ENCODE data around the gene TAF4B. TPM values are rescaled to one million over a fixed set of nuclear protein-coding genes. Genes with fewer than 3 reads are reported as not detected.

The TAF4B gene
- total and polyA plus RNA-seq, 2 of the 8 experiments (the other 6 are each of a cell fraction or from before 2014, with no cell fraction given) = 9.3 to 19.8 TPM

DNA sequence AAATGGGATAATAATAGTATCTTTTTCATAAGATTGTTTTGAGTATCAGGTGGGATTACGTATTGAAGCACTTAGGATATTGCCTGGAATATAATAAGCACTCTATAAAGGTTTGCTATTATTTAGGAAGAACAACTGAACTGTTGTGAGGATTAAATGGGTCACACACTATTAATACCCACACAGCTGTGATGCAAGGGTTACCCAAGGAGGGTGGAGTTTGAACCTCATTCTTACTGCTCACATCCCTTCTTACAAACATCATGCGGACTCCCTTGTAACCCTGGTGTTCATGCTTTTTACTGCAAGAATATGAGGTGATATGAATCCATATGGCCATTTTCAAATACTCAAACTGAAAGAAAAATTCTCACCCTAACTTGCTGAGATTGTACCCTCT lies 208.6 kb downstream of the TAF4B start:
- no peak for FAIRE-seq
- no peak overlapping the region for H4K91ac ChIP-seq (replicated peaks; ENCODE audit: insufficient read length, low read length)
- no peak overlapping the region for H2AFZ ChIP-seq (ENCODE audit: low read length)
- WGBS, 2 experiments (ENCODE audit: extremely low coverage in 1 of 2, insufficient coverage in 1 of 2, insufficient read length in 1 of 2, insufficient replicate concordance in 2 of 2, low coverage in 1 of 2, low lambda C conversion rate in 2 of 2, missing lambda C conversion rate in 1 of 2) = 88% methylated on average over 2 of the region's 2 CpGs; no CpG with 5 or more reads in 1 of the 2 experiments
- H2BK120ac ChIP-seq (replicated peaks; ENCODE audit: low read depth, low read length) = no peak overlapping the region
- ChIA-PET CTCF (ENCODE audit: partially characterized antibody) (no interaction called here), POLR2A (ENCODE audit: partially characterized antibody) (no interaction called here)
- H2BK5ac ChIP-seq (ENCODE audit: low read depth, low read length) = no peak overlapping the region
- no peak overlapping the region for H3K14ac ChIP-seq (ENCODE audit: insufficient read length)
- no peak overlapping the region for H2AK5ac ChIP-seq (ENCODE audit: low read depth, low read length)
- H2BK12ac ChIP-seq (ENCODE audit: low read depth, low read length) = no peak overlapping the region
- TF ChIP-seq TAF7 (optimal IDR thresholded peaks at IDR 0.05; ENCODE audit: borderline replicate concordance, low read depth, low read length) (no peak), YY1 (IDR thresholded peaks at IDR 0.05; ENCODE audit: low read depth, low read length) (no peak), TCF12 (IDR thresholded peaks at IDR 0.05; ENCODE audit: low read depth, low read length) (no peak), CBX5 (IDR thresholded peaks at IDR 0.05; ENCODE audit: low read depth, low read length) (no peak), CHD1 (IDR thresholded peaks at IDR 0.05; ENCODE audit: low read depth, low read length) (no peak), CEBPB (IDR thresholded peaks at IDR 0.05; ENCODE audit: low read depth, low read length) (no peak), SIRT6 (IDR thresholded peaks at IDR 0.05; ENCODE audit: low read length) (no peak), JUN (IDR thresholded peaks at IDR 0.05; ENCODE audit: low read depth, low read length) (no peak), NRF1 (IDR thresholded peaks at IDR 0.05; ENCODE audit: low read depth, low read length) (no peak), SP1 (IDR thresholded peaks at IDR 0.05; ENCODE audit: low read depth, low read length) (no peak), EZH2 (IDR thresholded peaks at IDR 0.05; ENCODE audit: low read depth, low read length, severe bottlenecking) (no peak), SAP30 (IDR thresholded peaks at IDR 0.05; ENCODE audit: insufficient read depth, insufficient replicate concordance, low read length) (no peak), HDAC2 (IDR thresholded peaks at IDR 0.05; ENCODE audit: borderline replicate concordance in 1 of 2, low read depth in 2 of 2, low read length in 2 of 2) (no peak), BRCA1 (IDR thresholded peaks at IDR 0.05; ENCODE audit: low read depth, low read length) (no peak), KDM4A (IDR thresholded peaks at IDR 0.05; ENCODE audit: low read depth, low read length, severe bottlenecking) (no peak)
- TF ChIP-seq, protein P1, sequence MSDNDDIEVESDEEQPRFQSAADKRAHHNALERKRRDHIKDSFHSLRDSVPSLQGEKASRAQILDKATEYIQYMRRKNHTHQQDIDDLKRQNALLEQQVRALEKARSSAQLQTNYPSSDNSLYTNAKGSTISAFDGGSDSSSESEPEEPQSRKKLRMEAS (IDR thresholded peaks at IDR 0.05) = no peak
- no peak for DNase-seq (ENCODE audit: low read depth in 1 of 2, low spot score in 2 of 2)
- H3K79me1 ChIP-seq (ENCODE audit: low read depth, low read length) = no peaks in the 10 kb centered on the region
- H3K9ac ChIP-seq (replicated peaks in 1 of 4; ENCODE audit: extremely low read depth in 1 of 4, low read depth in 3 of 4, low read length in 3 of 4) = no peak overlapping the region
- peaks cover 0 to 3% (median under 1%) of the 10 kb centered on the region in 4 experiments; a peak in 3 of 7 replicates for H3K4me1 ChIP-seq (replicated peaks in 1 of 4; ENCODE audit: control insufficient read depth in 3 of 4, insufficient read depth in 4 of 4, low read length in 3 of 4)
- H3K36me3 ChIP-seq (ENCODE audit: control insufficient read depth in 2 of 4, insufficient read depth in 4 of 4, low read length in 3 of 4) = no peaks in the 10 kb centered on the region
- H4K8ac ChIP-seq (ENCODE audit: extremely low read depth, insufficient read depth, low read length) = no peak overlapping the region
- H3K23me2 ChIP-seq (ENCODE audit: low read depth, low read length) = no peaks in the 10 kb centered on the region
- no peak overlapping the region for H3K4me2 ChIP-seq (ENCODE audit: insufficient read depth in 1 of 2, low read depth in 2 of 2, low read length in 2 of 2)
- no peak overlapping the region for H3K23ac ChIP-seq (ENCODE audit: insufficient read length)
- no peak overlapping the region for H2BK20ac ChIP-seq (ENCODE audit: low read length)
- no peaks in the 10 kb centered on the region for H3K79me2 ChIP-seq (ENCODE audit: control insufficient read depth in 1 of 2, insufficient read depth in 2 of 2, low read length in 2 of 2)
- H3K27me3 ChIP-seq (replicated peaks in 1 of 4; ENCODE audit: control insufficient read depth in 3 of 4, extremely low read depth in 1 of 4, insufficient read depth in 3 of 4, low read length in 3 of 4) = no peaks in the 10 kb centered on the region
- H3K56ac ChIP-seq (replicated peaks; ENCODE audit: insufficient read length, low read depth, low read length) = no peak overlapping the region
- H3K9me3 ChIP-seq (ENCODE audit: insufficient read depth in 2 of 2, low read depth in 1 of 2, low read length in 1 of 2) = no peaks in the 10 kb centered on the region
- no peak overlapping the region for H3K4me3 ChIP-seq (ENCODE audit: extremely low read depth in 1 of 4, insufficient read depth in 2 of 4, low read depth in 3 of 4, low read length in 4 of 4)
- no peak overlapping the region for H4K5ac ChIP-seq (ENCODE audit: insufficient read length, low read depth, low read length)
- H4K20me1 ChIP-seq (replicated peaks in 1 of 2; ENCODE audit: control insufficient read depth in 1 of 2, insufficient read depth in 2 of 2, low read length in 2 of 2) = no peaks in the 10 kb centered on the region
- no peak overlapping the region for H2BK15ac ChIP-seq (ENCODE audit: low read length)
- no peak overlapping the region for H3K18ac ChIP-seq (ENCODE audit: extremely low read depth, low read length)
- H3K27ac ChIP-seq (ENCODE audit: low read depth, low read length) = no peak overlapping the region
- no peak overlapping the region for H3K4ac ChIP-seq (replicated peaks; ENCODE audit: insufficient read length, low read depth, low read length)
